EL (cell line): Measurements from ENCODE around the gene ETS1.

Experiments
- DNase-seq: peaks from one replicate; pipeline ENCODE4 v3.0.0-alpha.2; 2016

Gene ETS1, protein sequence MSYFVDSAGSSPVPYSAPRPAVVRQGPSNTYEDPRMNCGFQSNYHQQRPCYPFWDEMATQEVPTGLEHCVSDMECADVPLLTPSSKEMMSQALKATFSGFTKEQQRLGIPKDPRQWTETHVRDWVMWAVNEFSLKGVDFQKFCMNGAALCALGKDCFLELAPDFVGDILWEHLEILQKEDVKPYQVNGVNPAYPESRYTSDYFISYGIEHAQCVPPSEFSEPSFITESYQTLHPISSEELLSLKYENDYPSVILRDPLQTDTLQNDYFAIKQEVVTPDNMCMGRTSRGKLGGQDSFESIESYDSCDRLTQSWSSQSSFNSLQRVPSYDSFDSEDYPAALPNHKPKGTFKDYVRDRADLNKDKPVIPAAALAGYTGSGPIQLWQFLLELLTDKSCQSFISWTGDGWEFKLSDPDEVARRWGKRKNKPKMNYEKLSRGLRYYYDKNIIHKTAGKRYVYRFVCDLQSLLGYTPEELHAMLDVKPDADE

DNA sequence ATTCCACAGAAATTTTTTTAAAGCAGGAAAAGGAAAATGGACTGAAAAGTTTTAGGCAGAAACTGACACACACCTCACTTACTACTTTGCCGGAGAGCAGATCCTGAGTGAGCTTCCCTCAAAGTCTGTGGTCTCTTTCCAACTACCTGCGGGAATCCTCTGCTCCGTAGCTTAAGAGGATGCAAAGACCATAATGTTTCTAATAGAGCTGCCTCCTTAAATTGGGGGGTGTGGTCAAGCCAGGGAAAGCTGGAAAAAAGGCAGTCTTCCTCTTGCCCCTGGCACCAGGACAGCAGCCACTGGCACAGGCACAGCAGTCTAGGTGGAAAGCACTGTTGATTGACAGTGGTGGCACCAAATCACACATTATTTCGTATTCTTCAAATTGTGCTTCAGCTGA, at the start of gene ETS1:
Gene ETS1 (minus strand): TSS at position 144 of the 400 bp plus-strand sequence. CDS start 14,428 bp downstream, outside the sequence.
- DNase-seq: no peak

DNA sequence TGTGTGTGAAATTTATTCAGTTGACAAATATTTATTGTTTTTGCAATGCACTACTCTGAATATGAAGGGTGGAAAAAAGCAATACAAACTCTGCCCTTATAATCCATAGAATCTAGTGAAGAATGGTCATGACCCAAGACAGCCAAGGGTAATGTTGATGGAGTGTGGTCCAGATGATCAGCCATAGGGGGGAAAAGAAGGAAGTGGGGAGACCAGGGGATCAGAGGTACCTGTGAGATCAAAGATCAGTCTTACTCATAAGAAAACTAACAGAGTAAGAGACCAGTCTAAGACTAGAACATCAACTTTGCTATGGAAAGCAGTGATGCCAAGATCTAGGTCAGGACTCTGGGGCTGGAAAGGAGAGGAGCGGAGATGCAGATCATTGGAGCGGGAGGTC, 47.0 kb upstream of the ETS1 start:
- DNase-seq: no peak

DNA sequence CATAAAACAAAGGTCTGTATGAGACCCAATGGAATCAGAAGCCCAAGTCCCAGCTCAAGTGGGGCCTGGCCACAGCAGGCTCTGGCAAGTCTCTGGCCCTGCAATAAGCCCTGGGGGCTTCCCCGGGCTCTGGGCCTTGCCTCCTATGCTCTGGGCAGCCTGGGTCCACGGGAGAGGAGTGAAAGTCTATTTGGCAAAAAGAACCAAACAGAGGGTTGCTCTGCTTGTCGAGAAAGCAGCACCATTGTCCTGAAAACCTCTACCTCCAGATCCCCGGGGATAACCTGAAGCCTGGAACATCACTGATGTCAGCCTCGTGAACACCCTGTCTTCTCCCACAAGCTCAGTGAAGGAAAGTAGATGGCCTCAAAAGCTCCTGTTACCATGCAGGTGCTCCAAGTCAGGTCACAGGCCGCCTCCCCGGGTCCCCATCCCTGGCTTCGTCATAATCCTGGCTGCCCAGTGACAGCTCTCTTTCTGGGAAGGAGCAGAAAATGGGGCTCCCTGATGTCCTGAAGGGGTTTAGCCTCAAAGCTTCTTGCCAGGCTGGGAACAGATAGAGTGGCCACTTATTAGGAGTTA, 46.1 kb upstream of the ETS1 start:
- DNase-seq: no peak

DNA sequence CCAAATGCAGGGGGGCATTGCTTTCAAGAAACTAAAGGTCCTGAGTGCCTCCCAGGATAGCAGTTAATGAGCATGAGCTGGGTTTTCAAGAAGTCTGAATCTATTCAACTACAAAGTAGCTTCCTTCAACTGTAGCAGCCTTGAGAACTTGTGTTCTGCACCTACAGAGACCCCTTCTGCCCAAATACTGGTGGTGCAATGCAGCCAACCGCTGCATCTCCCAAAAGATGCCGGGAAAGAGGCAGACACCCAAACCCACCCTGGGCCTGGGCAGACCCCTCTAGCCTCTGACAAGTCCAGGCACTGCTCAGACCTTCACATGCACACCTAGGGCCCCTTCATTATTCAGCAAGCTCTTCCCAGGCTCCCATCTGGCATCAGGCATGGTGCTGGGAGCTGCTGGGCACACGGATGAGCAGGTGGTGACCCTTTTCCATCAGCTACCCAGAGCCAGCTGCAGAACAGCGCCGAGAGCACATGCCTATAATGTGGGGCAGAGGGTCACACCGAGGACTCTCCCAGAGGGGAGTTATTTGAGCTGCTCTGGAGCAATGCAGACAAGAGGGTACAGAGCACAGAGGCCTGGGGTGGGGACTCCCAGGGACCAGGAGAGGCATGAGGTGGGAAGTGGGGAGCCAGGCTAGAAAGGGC, 44.9 kb upstream of the ETS1 start:
- peak; percentile 59 for DNase-seq

DNA sequence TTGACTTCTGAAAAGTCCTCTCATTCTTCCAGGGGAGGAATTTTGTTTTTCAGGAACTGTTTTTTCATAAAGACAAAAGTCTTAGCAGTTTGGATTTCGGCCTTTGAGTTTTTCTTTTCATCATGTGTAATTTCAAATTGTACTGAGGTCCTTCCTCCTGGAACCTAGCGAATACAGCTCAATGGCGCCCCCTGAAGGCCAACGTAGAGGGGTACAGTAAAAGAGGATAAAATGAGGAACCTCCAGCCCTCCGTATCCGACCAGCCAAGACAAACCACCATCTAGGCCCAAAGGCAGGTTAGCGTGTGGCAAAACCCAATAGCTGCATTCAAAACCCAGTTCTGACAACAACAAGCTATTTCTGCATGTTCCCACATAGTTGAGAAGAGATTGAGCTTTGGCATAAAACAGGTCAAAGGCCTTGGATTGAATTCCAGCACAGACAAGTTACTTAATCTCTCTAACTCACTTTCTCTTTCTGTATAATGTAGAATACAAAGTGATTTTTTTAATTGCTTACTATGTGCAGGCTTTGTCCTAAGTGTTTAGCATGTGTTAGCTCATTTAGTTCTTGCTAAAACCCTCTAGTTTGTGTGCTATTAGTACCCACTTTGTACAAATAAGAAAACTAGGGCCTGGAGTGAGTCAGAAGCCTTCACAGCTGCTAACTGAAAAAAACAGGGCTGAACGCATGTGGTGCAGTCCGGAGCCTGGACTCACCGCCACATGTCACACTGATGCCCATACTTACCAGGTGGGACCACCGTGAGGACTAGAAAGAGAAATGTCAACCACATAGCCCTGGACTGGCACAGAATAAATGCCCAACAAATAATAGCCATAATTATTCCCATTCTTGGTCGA, 43.2 kb upstream of the ETS1 start:
- DNase-seq: peak; percentile 86

DNA sequence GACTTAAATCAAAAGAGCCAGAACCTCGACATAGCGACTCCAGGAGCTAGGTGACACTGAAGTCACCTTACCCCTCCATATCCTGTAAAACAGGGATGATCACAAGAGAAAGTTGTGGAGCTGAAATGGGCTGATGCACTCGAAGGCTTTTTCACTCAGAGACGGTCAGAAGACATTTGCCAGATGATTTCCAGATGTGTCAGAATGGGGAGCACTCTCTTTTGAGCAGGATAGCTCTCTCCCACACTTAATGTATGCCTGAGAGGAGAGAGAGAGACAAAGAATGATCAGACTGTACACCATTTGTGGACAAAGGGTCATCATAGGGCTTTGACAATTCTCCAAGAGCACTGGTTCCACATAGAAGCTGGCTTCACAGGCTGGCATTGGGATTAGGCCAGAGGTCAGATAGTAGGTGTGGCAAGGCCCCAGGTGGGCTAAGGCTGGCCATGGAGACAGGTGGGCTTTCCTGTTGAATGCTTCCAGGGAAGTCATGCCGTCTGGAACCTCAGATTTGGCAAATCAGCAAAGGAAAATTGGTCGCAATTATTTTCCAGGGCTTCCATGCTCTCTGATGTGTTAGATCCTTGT, 42.3 kb upstream of the ETS1 start:
- DNase-seq: no peak

GRCh38 chr11:128628686-128629085, 41.3 kb upstream of the ETS1 start:
- DNase-seq: no peak

DNA sequence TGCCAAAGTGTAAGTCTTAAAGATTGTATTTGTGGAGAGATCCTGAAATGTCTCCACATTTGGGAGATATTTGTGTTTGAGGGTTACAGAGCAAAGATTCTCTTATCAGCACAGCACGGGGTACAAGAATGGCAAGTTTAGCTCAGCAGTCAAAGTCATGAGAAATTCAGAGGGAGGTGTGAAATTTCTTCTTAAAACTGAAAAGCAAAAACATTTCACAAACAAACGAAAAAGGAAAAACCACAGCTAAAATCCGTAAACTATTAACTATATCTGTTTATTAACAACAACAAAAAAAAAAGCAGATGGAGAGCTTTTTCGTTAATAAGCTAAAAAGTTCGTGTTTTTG, 40.9 kb upstream of the ETS1 start:
- no peak for DNase-seq

DNA sequence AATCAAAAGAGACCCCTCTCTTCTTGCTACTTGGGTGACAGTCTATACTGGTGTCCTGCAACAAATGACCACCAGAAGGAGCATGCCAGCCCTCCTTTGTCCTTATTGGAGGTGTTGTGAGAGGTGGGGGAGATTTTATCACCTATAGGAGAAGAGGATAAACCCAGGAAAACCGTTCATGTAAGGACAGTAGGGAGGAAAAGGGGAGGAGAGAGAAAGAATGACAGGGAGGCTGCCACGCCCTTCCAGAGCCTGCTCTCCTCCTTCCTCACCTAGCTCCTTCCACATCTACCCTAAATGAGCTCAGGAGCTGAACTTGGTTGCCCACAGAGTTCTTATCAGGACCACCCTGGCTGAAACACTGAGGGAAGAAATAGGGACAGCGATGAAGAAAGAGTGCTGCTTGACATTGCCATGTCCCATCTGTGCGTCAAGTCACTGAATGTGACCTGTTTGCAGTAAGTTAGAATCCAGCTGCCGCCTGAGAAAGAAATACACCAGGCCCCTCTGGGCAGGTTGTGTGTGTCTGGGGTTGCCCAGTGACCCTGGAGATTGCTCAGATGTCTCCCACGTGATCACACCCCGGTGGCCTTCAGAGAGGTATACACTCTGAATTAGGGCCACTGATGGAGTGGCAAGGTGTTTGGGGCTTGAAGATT, 40.4 kb upstream of the ETS1 start:
- DNase-seq: no peak

DNA sequence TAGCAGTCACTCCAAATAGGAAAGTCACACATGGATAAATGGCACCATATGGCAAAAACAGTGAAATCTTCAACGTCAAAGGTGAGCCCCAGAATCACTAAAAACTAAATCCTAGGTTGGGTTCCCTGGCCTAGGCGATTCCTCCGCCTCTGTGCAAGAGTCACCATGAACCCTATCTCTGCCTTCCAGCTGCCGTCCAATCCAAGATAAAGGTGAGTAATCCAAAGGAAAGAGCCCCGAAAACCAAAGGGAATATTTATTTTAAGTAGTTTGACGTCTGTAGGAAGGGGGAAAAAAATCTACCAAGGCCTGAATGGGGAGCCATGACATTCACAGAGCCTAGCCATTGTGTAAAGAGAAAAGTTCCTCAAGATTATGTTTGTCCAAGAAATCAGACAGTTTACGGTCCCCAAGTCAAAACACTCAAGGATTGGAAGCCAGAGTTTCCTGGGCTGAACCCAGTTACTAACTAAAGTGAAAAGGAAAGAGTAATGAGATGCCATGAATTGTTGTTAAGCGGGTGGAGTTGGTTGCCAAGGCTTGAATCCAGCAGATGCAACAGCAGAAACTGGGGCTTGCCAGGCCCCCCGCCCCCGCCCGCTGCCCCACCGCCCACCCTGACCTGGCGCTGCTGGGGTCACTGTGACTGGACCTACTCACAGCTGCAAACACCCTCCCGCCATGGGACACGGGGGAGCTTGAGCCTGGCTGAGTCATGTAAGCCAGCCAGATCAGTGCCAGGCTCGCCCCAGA, 39.7 kb upstream of the ETS1 start:
- no peak for DNase-seq

GRCh38 chr11:128625746-128626145, 38.4 kb upstream of the ETS1 start:
- DNase-seq: no peak

- no peak for DNase-seq
Measured at GRCh38 chr11:128625326-128625725, 38.0 kb upstream of the ETS1 start.

- DNase-seq: no peak
Measured at GRCh38 chr11:128624269-128625175, 37.2 kb upstream of the ETS1 start.

GRCh38 chr11:128623091-128623490, 35.7 kb upstream of the ETS1 start:
- no peak for DNase-seq

DNA sequence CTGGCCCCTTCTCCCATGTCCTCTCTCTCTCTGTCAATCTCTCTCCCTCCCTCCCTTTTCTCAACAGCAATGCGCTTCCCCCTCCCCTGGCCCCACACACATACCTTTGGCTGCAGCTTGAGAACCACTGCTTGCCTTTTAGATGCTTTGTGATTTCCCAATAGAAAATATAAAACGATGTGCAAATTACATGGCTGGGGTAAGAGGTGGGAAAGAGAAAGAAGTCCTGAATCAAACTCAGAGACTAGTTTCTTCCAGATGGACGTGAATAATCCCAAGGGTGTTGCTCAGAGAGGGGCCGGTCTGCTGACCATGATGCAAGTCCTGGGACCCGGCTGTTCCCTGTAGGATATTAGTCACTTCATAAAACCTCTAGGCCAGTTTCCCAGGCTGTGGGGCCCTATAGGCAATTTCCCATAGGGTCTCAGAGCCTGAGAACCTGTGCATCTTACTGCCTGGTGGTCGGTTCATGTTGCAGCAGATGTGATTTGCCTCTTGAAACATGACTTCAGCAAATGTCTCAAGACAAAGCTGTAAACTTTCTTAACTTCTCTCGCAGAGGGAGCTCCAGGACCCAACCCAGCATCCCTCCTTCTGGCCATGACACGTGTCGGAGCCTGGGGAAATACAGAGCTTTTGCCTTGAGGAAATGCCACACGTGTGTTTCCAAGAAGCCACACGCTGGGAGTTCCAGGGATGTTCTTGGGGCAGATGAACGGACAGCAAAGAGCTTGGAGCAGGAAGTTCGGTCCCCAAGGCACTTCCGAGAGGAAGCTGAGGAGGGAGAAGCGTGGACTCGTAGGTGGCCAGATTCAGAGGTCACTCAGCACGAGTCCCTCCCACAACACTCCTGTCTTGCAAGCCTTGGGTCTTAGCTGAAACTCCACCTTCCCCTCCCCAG, 34.5 kb upstream of the ETS1 start:
- DNase-seq: peak; percentile 95

- no peak for DNase-seq
Measured at GRCh38 chr11:128620309-128621100, 33.1 kb upstream of the ETS1 start.

DNA sequence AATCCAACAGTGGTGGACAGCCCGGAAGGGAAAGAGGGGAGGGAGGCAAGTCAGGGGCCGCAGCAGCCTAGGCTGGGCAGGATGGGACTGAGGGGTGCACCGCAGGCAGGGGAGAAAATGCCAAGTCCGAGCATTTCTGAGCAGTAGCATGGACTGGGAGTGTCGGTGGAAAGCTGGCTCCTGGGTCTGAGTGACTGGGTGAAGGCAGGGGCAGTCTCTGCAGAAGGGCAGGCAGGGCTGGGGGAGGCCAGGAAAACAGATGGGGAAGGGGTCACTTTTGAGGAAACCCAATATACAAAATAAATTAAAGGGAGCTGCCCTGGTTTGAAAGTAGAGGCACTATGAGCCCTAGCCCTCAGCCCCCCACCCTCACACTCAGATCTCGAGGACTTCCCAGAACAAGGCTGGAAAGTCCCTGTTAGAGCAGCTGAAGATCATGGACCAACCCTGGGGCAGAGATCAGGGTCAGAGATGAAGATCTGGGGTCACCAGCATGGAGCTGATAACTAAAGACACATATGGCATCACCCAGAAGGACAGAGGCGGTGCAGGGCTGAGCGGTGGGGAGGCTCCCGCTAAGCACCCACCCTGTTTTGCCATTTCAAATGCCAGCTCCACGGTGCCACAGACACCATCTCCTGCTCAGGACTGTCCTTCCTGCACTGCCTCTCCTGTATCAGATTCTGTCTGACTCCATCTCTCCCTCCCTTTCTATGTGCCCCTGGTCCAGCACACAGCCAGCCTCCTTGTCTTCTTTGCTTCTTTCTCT, 32.4 kb upstream of the ETS1 start:
- DNase-seq: no peak
